GM12891 (cell line): Measurements from ENCODE around the gene OR4P4.

Experiments used
- POLR2A ChIP-seq: IDR thresholded peaks from 2 replicates; pipeline ENCODE4 v1.6.1; 2011; ENCODE audit warnings: low read depth, low read length, control low read depth
- POLR2AphosphoS5 ChIP-seq: IDR thresholded peaks from 2 replicates; pipeline ENCODE4 v1.6.1; 2011; ENCODE audit warnings: low read depth, low read length, control low read depth

- TF ChIP-seq POLR2A (no peak), POLR2AphosphoS5 (no peak)
Measured at GRCh38 chr11:55624531-55624930, 10.4 kb upstream of the OR4P4 start.
